22Rv1 (cell line): Measurements from ENCODE around the gene ZNF735.
"Not testable (repeated sequence)": the region's sequence is repeated elsewhere in the genome, so short reads cannot be mapped to it uniquely, and the experiment has no call there.

ENCODE experiments used
- H3K27ac ChIP-seq: fragments of 450-650 bp; 2 replicates; pipeline ENCODE4 v1.5.1; 2017
- CTCF ChIP-seq: fragments of 450-650 bp; IDR thresholded peaks from 2 replicates; pipeline ENCODE4 v1.5.1; 2017; ENCODE audit warnings: mild to moderate bottlenecking
- ZFX ChIP-seq: fragments of 450-650 bp; IDR thresholded peaks from 2 replicates; pipeline ENCODE4 v1.6.1; 2017; ENCODE audit warnings: antibody characterized with exemption, borderline replicate concordance

Gene ZNF735

DNA sequence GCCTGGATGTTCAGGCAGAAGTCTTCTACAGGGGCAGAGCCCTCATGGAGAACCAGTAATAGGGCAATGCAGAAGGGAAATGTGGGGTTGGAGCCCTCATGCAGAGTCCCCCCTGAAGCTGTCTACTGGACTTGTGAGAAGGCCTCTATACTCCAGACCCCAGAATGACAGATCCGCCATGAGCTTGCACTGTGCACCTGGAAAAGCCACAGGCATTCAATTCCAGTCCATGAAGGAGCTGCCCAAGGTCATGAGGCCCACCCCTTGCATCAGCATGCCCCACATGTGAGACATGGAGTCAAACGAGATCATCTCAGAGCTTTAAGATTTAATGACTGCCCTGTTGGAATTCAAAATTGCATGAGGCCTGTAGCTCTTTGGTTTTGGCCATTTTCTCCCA, 16.4 kb downstream of the ZNF735 start:
- TF ChIP-seq ZFX (no peak), CTCF (no peak)
- no peak overlapping the region for H3K27ac ChIP-seq

GRCh38 chr7:64228174-64228573, 21.2 kb downstream of the ZNF735 start, which contains the start of gene ZNF679:
TSS of gene ZNF679 (plus strand) at chr7:64228474. CDS start at chr7:64249118, 20,644 bp downstream.
- not testable (repeated sequence) for H3K27ac ChIP-seq

- TF ChIP-seq CTCF (no peak), ZFX (no peak)
- no peak overlapping the region for H3K27ac ChIP-seq
Observed at GRCh38 chr7:64266341-64266919, 59.4 kb downstream of the ZNF735 start.
